Muscle of back (tissue), 11 donors: ENCODE data around the gene STK4. TPM values are rescaled to one million over a fixed set of nuclear protein-coding genes. Genes with fewer than 3 reads are reported as not detected.
"Not testable (repeated sequence)": the region's sequence is repeated elsewhere in the genome, so short reads cannot be mapped to it uniquely, and the experiment has no call there.

ENCODE experiments used
- DNase-seq, 3 donors: peaks; one replicate each; pipeline versions ENCODE4 v3.0.0 to v3.0.0-alpha.2; 2013
- polyA plus RNA-seq, 10 donors: library from polyadenylated mRNA; unstranded; fragments of 120-200 nt; gene quantifications; one replicate each; pipeline ENCODE4 v1.2.1, GENCODE V29; 2013; ENCODE audit not compliant: insufficient read length in 10 of 10

The STK4 gene
- polyA plus RNA-seq, 10 donors = 7.6 to 13.4 (median 11.5) TPM

- DNase-seq = no peak
These were observed 15.6 kb downstream of the STK4 start for GRCh38 chr20:44981736-44982406.

GRCh38 chr20:44983093-44983674, 16.9 kb downstream of the STK4 start:
- DNase-seq = no peak

- DNase-seq = no peak
These were observed 22.4 kb downstream of the STK4 start for GRCh38 chr20:44988631-44989171.

- DNase-seq = no peak
These were observed 24.1 kb downstream of the STK4 start for GRCh38 chr20:44990425-44990824.

GRCh38 chr20:44990957-44991356, 24.6 kb downstream of the STK4 start:
- DNase-seq = no peak

GRCh38 chr20:44993343-44993742, 27.0 kb downstream of the STK4 start:
- no peak for DNase-seq

GRCh38 chr20:44997171-44997570, 30.9 kb downstream of the STK4 start:
- DNase-seq = no peak

GRCh38 chr20:44997668-44998067, 31.4 kb downstream of the STK4 start:
- no peak for DNase-seq

- no peak for DNase-seq
These were observed 42.3 kb downstream of the STK4 start for GRCh38 chr20:45008521-45009049.

- no peak for DNase-seq
These were observed 44.1 kb downstream of the STK4 start for GRCh38 chr20:45010399-45010828.

GRCh38 chr20:45011108-45011526, 44.8 kb downstream of the STK4 start:
- peak; percentile 37 to 73 (median 55) for DNase-seq

GRCh38 chr20:45012682-45013302, 46.5 kb downstream of the STK4 start:
- DNase-seq = no peak

- DNase-seq = not testable (repeated sequence)
These were observed 47.8 kb downstream of the STK4 start for GRCh38 chr20:45014131-45014530.

GRCh38 chr20:45014671-45015415, 48.5 kb downstream of the STK4 start:
- DNase-seq = no peak

- DNase-seq = peak in 2 of 3 donors; percentile 38 to 56
These were observed 49.9 kb downstream of the STK4 start for GRCh38 chr20:45016089-45016671.

- no peak for DNase-seq
These were observed 51.0 kb downstream of the STK4 start for GRCh38 chr20:45017281-45017680.

- DNase-seq = no peak
These were observed 51.5 kb downstream of the STK4 start for GRCh38 chr20:45017857-45018256.

- DNase-seq = no peak
These were observed 52.9 kb downstream of the STK4 start for GRCh38 chr20:45019027-45019761.

GRCh38 chr20:45019762-45020123, 53.4 kb downstream of the STK4 start:
- DNase-seq = no peak

- no peak for DNase-seq
These were observed 54.0 kb downstream of the STK4 start for GRCh38 chr20:45020236-45020886.
